Stimulated activated CD8-positive, alpha-beta memory T cell treated with anti-CD3 and anti-CD28 coated beads, Interleukin-7, amount 100 ng/mL, for 24 hours (primary cell): ENCODE data around the gene VIPR2.
"Not testable (repeated sequence)": the region's sequence is repeated elsewhere in the genome, so short reads cannot be mapped to it uniquely, and the experiment has no call there.

Source experiments
- DNase-seq: peaks from one replicate; pipeline ENCODE4 v3.0.0-alpha.2; 2020; ENCODE audit warnings: low read depth

The VIPR2 gene

DNA sequence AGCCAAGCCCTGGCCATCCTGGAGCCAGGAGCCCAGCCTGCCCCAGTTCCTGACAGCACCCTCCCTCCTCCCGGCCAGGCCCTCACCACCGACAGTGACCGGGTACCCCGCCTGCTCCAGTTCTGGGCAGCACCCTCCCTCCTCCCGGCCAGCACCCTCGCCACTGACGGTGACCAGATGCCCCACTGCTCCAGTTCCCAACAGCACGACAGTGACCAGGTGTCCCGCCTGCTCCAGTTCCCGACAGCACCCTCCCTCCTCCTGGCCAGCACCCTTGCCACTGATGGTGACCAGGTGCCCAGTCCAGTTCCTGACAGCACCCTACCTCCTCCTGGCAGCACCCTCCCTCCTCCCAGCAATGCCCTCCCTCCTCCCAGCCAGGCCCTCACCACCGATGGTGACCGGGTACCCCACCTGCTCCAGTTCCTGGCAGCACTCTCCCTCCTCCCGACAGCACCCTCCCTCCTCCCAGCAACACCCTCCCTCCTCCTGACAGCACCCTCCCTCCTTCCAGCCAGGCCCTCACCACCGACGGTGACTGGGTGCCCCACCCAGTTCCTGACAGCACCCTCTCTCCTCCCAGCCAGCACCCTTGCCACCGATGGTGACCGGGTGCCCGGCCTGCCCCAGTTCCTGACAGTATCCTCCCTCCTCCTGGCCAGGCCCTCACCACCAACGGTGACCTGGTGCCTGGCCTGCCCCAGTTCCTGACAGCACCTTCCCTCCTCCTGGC is 40.3 kb downstream of the VIPR2 start:
- DNase-seq = no peak

DNA sequence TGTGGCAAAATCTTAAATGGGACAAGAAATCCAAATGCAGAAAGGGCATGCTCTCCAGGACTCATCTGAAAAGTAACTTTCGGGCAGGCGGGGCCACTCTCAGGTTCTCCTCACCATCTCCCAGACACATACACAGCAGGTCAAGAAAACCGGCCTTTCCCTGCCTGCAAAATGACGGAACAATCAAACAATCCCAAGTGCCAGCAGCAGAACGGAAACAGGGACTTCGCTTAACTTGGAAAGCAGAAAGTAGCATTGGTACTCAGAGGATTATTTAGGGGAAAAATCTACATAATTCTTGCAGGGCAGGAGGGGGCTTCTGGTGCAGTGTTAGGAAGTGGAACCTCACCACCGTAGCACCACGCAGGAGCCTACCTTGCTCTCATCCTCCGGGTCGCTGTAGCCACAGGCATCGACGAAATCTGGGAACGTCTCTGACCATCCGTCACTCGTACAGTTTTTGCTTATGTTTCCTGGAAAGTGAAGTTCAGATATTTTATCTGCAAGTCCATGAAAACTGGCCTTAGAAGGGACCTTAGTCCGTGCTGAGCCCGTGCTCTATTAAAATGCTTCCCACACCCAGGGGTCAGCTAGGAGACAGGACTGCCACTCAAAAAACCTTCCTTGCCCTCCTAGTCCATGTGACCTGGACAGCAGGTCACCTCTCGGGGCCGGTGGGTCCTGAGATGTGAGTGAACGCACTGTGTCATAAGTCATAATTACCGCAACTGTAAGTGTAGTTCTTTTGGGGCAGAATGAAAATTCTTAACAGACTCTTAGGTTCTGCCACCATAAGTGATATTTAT is 41.1 kb downstream of the VIPR2 start:
- no peak for DNase-seq

DNA sequence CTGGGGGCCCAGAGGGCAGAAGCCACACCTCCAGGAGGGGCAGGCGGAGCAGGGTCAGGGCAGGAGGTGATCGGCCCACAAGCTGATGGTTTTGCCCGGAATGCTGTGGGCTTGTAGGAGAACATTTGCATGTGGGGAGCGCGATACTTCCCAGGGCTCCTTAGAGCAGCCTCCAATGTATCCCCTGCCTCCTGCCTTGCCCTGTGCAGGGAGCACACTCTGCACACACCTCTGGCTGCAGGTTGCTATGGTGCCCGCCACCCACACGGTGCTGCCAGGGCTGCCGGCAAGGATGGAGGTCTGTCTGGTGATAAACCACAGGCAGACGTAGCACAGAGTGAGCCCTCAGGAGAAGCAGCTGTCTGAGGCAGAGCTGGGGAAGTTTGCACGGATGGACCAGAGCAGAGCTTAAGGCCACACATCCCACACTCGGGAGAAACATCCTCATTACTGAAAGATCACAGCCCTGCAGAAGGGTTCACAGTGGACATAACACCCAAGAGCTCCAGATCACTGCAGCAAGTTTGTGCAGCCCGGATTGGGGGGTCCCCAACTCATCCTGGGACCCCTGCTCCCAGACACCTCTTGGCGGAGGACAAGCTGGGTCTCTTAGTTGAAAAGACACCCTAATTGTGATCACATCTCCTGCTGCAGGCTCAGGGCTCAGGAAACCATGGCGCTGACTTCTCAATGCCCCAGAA is 41.8 kb downstream of the VIPR2 start:
- no peak for DNase-seq

DNA sequence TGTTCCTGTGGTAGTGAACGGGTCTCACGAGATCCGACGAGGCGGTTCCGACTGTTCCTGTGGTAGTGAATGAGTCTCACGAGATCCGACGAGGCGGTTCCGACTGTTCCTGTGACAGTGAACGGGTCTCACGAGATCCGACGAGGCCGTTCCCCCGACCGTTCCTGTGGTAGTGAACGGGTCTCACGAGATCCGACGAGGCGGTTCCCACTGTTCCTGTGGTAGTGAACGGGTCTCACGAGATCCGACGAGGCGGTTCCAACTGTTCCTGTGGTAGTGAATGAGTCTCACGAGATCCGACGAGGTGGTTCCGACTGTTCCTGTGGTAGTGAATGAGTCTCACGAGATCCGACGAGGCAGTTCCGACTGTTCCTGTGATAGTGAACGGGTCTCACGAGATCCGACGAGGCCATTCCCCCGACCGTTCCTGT is 43.0 kb downstream of the VIPR2 start:
- DNase-seq = not testable (repeated sequence)

DNA sequence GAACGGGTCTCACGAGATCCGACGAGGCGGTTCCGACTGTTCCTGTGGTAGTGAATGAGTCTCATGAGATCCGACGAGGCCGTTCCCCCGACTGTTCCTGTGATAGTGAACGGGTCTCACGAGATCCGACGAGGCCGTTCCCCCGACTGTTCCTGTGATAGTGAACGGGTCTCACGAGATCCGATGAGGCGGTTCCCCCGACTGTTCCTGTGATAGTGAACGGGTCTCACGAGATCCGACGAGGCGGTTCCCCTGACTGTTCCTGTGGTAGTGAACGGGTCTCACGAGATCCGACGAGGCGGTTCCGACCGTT is 43.6 kb downstream of the VIPR2 start:
- not testable (repeated sequence) for DNase-seq

DNA sequence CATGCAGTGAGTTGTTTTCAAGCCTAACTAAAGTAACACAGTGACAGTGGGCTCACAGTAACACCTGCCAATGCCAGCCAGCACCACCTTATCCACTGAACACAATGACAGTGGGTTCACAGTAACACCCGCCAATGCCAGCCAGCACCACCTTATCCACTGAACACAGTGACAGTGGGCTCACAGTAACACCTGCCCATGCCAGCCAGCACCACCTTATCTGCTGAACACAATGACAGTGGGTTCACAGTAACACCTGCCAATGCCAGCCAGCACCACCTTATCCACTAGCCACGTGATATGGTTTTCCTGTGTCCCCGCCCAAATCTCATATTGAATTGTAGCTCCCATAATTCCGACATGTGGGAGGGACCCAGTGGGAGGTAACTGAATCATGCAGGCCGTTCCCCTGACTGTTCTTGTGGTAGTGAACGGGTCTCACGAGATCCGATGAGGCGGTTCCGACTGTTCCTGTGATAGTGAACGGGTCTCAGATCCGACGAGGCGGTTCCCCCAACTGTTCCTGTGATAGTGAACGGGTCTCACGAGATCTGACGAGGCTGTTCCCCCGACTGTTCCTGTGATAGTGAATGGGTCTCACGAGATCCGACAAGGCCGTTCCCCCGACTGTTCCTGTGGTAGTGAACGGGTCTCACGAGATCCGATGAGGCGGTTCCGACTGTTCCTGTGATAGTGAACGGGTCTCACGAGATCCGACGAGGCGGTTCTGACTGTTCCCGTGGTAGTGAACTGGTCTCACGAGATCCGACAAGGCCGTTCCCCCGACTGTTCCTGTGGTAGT is 44.2 kb downstream of the VIPR2 start:
- not testable (repeated sequence) for DNase-seq

DNA sequence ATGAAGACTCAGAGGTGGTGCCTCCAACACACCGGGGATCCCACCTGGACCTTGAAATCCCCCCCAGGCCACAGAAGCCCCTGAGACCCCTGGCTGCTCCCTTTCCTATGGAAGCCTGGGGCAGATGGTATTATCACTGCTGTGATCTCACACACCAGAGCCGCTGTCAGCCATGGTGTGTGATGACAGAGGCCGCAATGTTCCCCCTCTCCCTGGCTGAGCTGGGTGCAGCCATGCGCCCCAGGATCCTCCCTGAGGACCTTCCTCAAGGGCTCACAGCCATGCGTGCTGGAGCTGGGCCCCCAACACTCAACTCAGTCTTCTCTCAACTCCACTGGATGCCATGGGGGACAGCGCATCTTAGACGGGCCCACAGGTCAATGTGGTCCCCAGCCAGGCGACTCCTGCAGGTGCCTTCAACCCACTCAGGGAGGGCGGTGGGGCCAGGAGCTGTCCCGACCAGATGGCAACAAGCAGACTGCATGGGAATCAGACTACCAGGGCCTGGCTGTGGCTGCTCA is 44.9 kb downstream of the VIPR2 start:
- no peak for DNase-seq

DNA sequence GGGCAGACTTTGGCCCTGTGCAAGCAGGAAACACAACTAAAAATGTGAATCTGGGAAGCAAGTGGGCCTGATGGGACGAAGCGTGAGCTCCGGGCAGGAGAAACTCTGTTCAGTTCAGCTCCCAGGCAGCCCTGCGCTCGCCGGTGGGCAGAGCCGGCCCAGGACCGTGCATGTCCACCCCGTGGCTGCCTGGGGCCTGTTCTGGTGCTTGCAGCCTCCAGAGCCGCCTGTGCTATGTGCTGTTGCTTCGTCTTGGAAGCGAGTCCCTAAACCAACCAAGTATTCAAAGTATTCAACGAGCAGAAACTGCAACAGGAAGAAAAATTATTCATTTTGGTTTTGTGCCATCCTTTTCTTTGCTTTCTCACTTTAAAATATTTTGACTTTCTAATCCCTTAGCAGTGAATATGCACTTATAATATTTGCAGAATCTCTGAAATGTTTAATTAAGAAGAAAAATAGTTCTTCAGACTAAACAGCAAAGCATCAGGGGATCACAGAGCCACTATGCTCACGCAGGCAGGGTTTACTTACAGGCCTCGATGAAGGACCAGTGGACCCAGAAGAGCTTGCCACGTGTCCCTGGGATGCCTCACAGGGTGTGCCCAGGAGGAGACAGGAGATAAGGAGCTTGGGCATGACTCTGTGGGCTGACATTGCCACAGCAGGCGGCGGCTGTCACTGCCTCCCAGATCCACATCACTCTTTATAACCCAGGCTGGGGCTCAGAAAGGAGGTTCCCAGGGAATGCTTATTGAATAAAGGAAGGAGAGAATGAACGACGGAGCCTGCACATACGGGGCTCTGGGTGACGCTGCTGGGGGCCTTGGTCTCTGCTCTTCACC is 45.6 kb downstream of the VIPR2 start:
- DNase-seq = no peak

DNA sequence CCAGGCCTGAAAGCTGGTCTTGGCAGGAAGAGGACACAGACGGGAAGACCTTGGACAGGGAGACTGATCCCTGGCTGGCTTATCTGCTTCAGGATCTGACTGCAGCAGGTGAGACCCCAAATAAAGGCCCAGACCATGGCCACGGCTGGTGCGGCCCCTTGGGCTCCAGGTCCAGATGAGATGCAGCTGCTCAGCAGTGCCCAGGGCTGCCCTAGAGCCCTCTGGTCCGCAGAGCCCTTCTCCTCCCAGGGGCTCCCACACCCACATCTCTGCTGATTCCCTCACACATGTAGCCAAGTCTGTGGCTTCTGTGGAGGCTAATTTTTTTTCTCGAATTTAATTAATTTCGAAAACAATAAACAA is 46.3 kb downstream of the VIPR2 start:
- no peak for DNase-seq

DNA sequence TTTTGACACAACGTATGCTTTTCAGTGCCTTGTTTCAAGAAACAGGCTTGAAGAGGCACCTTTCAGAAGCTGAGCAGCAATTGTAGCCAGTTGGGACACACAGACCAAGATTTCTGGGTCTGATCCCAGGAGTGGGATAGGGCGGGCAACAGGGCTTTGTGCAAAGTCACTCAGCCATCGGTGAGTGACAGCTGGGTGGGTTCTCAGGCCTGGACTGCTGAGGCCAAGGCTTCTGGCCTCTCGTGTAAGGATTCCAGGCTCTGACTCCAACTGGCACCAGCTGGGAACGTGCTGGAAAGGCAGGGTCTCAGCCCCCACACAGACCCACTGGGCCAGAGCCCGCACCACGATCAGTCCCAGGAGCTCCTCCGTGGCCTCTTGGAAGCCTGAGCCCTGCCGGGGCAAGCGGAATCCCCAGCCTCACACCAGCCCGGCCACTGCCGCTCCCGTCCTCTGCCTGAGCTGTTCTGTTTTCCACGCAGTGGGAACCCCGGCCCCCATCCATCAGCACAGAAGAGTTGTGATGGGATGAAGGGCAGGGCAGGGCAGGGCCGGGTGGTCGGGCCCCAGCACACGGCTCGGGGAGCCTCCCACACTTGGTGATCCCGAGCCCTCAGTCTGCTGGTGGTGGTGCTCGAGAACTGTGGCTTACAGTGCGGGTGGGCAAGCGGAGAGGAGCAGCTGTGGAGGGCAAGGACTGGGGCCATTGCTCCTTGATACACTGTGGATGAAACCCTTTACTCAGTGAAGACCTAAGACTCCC is 46.8 kb downstream of the VIPR2 start:
- DNase-seq = no peak

DNA sequence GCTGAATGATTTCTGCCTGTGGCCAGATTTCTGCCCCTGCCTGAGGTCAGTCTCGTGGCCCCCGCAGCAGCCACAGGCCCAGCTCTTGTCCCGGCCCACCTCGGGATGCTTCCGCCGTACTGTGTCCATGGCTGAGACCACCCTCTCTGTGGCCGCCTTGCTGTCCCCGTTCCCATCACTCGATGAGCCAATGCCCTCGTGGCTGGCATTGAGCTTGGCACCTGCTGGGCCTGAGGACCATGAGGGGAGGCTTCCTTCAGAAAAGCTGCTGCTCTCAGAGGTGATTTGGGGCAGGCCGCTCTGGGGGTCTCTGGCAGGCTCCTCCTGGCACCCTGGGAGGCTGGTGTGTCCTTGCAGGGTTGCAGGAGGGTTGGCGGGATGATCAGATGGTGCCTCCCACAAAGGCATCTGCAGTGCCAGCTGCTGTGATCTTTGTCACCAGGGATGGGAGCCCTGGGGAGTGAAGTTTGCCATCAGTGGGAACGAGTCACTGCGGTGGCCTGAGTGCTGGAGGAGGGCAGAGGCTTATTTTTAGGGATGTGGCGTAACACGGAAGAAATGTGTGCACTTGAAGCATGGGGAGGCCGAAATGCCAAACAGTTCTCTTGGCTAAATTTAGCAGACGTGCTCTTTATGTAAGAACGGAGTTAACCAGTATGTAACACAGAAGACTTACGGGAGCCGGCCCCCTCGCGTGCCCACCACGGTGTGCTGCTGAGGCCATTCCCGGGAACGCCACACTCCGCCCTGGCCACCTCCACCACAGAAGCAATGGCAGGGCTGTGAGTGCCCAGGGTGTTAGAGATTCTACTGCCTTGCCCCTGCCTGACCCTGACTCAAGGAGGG is 47.7 kb downstream of the VIPR2 start:
- no peak for DNase-seq

DNA sequence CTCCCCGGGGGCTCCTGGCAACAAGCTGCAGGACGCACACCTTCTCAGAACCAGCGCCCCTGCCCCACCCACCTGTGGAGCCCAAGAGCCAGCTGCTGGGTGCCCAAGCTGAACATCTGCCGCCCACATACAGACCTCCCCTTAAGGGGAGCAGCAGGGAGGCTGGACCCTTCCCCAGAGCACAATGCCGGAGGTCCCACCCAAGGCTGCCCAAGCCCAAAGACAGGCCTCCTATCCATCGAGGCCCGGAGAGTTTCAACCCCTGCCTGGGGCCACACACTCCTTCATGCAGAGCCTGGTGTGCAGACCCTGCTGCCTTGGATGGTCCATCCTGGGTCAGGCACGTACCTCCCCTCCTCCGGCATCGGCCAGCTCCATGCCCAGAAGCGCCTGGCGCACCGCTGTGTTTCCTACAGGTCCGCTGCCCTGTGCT is 48.7 kb downstream of the VIPR2 start:
- no peak for DNase-seq

DNA sequence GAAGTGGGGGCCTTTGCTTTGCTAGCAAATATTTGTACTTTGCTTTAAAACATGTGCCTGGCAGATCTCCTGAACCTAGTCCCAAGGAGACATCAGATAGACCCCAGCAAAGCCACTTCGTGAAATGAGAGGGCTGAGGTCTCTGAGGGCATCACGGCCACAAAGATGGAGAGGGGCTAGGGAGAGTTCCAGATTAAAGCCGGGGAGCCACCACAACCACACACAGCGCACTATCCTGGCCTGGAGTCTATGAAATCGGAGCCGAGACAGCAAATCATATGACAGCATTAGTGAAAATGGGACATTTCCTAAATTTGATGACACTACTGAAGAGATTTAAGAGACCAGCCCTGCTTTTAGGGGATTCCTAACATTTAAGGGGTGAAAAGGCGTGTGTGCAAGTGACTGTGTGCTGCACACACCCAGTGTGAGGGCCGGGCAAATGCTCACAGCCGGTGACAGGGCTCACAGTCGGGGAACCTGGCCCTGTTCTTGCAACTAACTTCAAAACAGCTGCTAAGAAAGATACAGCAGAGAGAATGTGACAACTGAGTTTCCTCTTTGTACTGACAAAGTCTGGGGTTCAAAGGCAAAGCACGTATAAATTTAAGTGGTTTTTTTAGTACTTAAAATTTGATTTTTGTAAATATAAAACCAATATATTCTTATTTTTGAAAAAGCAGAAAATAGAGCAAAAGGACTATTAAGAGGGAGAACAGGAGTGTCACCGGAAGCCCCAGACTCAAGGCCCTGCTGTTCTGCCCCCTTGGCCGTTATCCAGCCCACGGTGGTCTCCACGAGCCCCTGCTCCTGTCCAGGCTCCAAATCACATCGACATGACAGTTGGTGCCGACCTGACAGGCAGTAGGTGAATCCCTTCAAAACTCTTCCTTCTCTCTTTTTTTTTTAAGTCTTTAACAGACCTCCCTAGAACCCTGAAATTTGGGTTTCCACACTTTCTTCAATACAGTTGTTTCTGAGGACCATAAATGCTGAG is 49.5 kb downstream of the VIPR2 start:
- no peak for DNase-seq

DNA sequence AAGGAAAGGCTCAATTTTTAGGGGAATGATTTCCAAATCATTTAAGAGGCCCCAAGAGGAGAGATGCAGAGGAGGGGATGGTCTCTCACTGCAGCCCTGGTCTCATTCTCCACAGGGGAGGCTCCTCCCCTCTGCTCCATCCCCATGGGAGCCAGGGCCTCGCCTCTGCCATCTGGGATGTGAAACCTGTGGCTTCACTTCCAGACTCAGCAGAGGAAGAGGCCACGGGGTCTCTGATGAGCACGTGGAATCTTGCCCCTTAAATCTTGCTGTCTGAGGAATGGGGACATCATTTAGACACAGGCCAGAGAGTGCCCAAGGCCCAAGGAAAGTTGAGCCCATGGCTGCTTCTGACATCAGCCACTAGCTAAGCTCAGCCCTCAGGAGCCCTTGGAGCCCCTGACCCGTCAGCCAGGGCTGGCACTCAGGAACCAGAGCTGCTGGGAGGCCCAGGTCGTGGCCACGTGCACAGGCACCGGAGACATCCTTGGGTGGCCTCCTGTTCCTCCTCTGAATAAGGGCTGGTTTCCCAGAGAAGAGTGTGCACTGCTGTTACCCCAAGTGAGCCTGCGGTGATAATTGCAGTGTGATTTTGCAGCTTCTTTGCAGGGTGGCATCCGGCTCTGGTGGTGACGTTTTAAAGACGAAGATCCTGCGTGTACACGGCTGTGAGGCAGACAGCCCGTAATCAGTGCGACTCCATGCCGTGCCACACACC is 50.5 kb downstream of the VIPR2 start:
- no peak for DNase-seq

DNA sequence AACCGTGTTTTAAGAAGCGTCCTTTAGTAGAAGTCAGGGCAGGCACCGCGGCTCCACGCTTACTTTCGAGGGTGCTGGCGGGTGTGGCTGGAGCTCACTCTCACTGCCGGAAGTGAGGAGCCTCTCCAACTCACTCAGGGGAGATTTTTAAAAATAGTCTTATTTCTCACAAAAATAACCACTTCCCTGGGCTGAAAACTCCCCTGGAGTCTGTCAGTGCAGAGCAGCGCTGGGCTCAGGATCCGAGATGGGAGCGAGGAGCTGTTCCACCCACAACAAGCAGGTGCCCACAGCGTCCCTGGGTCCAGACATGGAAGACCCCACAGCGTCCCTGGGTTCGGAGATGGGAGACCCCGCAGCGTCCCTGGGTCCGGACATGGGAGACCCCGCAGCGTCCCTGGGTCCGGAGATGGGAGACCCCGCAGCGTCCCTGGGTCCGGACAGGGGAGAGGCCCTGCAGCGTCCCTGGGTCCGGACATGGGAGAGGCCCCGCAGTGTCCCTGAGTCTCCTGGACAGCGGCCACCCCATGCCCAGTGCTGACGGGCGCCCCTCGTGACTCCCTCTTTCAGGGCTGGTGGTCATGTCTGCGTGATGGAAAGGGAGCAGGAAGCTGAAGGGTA is 51.2 kb downstream of the VIPR2 start:
- no peak for DNase-seq

DNA sequence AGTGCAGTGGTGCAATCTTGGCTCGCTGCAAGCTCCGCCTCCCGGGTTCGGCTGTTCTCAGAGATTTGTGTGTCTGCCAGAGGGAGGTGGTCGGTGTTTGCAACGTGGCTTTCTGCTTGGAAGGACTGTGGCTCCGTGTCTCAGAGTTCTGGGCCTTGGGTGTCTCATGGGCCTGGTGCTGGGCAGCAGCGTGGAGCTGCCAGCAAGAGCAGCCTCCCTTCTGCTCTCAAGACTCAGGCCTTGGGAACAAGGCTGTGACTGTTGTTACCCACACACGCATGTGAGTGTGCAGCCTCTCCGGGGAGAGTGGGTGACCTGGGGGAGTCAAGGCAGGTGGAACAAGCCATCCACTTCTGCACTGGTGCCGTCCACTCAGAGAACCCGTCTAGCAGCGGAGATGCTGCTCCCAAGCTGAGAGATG is 52.0 kb downstream of the VIPR2 start:
- no peak for DNase-seq
